GM18907 (cell line): Measurements from ENCODE around the gene PRMT7.

Experiments used
- ATAC-seq: cut with Tn5 transposase; IDR thresholded peaks from one replicate; pipeline ENCODE4 v1.9.1; 2021; ENCODE audit warnings: mild to moderate bottlenecking, moderate library complexity; ENCODE audit not compliant: unreplicated experiment

The PRMT7 gene

DNA sequence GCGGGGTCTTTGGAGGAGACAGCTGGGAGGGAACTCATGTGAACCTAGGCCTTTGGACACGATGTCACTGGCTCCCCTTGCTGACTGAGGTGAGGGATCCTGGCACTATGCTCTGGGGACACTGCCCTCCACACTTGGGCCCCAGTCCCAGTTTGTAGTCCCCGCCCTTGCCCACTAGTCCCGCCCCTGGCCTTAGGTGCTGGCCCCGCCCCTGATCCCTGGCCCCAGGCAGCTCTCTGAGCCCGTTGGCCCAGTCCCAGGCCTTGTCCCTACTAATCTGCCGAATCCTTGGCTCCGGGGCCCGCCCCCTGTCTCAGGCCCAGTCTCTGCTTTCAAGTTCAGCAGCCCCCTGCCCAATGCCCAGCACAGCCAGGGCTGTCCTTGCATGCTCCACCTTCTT lies 76.5 kb downstream of the PRMT7 start:
- ATAC-seq: no peak

GRCh38 chr16:68388124-68388523 lies 77.3 kb downstream of the PRMT7 start:
- no peak for ATAC-seq

- ATAC-seq: no peak
Measured at GRCh38 chr16:68389006-68389405, 78.2 kb downstream of the PRMT7 start.

- ATAC-seq: no peak
Measured at GRCh38 chr16:68389750-68390371, 79.0 kb downstream of the PRMT7 start.

- ATAC-seq: no peak
Measured at GRCh38 chr16:68393333-68393732, 82.5 kb downstream of the PRMT7 start.

- ATAC-seq: no peak
Measured at GRCh38 chr16:68395167-68395786, 84.5 kb downstream of the PRMT7 start.

- ATAC-seq: no peak
Measured at GRCh38 chr16:68395815-68396214, 85.0 kb downstream of the PRMT7 start.

DNA sequence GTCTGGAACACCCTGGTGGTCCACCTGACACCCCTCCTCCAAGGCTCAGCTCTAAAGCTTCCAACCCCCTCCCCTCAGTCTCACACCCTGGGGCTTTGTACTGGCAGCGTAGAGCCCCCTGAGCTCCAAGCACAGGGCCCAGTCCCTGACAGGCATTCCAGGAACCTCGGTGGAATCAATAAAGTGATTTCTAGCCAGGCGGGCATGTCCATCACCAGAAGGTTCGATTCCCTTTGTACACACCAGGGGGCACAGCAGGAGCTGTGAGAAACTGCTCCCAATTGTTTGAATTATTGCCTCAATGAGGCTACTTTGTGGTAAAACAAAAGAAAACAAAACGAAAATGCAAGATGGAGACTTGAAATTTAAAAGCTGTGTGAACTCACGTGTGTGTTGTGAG lies 85.7 kb downstream of the PRMT7 start:
- ATAC-seq: no peak

DNA sequence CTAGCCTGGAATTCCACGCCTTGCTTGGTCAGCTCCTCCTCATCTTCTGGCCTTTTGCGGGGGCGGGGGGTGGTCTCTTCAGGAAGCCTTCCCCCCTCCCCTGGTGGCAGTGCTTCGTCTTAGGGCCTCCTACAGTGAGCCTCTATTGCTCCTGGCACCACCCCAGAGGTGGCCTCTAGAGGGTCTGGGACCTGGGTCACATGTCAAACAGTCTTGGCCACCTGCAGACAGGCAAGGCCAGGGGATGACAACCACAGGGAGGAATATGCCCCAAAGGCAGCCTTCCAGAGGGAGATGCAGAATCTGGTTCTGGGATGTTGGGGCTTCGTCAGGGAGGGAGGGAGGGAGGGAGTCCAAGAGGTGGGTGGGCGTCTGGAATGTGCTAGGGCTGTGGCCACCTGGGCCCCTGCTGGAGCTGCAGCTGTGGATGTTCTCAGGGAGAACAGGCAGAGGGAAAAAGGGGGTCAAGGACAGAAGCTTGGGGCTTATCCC lies 86.9 kb downstream of the PRMT7 start:
- no peak for ATAC-seq

GRCh38 chr16:68399456-68399855 lies 88.6 kb downstream of the PRMT7 start:
- no peak for ATAC-seq

GRCh38 chr16:68400083-68400923 lies 89.5 kb downstream of the PRMT7 start:
- ATAC-seq: no peak

DNA sequence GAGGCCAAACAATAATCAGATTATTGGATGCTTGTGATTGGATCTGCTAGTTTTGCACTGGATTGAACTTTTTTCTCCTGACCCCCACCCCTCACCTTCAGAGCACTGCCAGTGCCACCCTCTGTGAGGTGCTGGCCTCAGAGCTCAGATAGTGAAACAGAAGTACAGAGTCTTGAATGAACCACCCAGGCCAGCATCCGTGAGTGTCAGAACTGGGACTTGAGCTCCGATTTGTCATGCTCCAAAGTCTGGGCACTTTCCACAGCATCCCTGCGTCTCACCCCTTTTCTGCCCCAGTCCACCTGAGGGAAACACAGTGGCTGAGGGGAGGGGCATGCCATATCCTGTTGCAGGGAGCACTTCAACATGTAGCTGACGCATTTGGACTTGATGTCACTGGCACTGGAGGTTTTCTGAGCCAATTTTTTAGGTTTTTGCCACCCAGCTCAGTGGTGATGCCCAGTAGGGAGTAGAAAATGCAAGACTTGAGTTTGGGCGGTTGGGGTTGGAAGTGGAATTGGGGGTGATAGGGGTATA lies 90.2 kb downstream of the PRMT7 start:
- ATAC-seq: no peak

DNA sequence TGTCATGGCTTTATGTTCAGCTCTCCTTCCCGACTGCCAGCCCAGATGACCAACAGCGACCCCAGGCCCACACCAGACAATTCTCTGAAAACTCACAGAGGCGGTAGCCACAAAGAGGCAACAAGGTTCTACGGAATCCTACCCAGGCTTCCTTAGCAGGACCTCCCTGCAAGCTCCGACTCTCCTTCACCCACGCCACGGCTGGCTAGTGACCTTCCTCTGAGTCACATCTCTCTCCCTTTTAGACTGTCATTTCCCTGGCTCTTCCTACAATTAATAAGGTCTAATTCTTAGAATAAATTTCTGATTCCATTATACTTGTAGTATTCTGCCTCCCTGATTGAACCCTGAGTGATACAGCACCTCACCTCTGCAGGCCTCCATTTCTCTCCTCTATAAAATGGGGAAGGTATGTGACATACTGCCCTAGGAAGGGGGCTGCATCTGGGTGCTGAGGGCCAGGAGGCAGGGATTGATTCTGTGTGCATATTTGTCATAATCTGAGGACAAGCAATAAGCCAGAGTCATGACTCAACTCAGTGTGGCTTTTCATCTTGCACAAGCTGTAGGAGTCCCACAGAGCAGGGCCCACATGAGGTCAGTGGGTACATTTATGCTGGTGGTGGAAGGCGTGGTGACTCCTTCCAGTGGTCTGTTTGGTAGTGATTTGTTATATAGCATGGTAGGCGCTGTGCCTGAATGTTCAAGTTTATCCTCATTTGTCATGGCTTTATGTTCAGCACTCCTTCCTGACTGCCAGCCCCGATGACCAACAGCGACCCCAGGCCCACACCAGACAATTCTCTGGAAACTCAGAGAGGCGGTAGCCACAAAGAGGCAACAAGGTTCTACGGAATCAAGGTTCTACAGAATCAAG lies 91.3 kb downstream of the PRMT7 start:
- no peak for ATAC-seq

DNA sequence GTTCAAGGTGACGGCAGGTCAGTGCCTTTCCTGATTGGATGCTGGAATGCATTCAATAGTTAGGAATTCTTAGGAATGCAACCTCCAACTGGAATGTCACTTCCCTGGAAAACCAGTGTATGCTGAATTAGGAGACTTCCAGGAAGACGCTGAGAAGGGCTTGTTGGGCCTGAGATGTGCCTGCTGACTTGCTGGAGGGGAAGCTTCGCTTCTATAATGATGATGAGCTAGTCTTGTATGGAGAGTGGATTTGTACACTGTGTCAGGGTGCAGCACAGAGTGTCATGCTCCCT lies 91.9 kb downstream of the PRMT7 start:
- ATAC-seq: no peak

DNA sequence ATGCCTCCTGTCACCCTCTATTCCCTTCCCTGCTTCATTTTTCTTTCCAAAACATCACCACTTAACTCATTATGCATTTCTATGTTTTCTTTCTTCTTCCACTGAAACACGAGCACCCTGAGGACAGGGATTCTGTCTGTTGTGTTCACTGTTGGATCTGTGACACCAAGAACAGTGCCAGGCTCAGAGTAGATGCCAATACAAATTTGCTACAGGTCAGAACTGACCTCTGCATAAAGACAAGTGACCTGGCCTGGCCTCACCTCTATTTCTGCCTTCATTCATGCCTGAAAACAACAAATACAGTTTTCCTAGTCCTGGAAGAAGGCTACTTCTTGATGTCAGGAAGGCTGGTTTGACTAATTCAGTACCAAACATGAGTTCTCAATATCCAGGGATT lies 92.4 kb downstream of the PRMT7 start:
- ATAC-seq: no peak

- ATAC-seq: no peak
Measured at GRCh38 chr16:68403704-68404103, 92.9 kb downstream of the PRMT7 start.

DNA sequence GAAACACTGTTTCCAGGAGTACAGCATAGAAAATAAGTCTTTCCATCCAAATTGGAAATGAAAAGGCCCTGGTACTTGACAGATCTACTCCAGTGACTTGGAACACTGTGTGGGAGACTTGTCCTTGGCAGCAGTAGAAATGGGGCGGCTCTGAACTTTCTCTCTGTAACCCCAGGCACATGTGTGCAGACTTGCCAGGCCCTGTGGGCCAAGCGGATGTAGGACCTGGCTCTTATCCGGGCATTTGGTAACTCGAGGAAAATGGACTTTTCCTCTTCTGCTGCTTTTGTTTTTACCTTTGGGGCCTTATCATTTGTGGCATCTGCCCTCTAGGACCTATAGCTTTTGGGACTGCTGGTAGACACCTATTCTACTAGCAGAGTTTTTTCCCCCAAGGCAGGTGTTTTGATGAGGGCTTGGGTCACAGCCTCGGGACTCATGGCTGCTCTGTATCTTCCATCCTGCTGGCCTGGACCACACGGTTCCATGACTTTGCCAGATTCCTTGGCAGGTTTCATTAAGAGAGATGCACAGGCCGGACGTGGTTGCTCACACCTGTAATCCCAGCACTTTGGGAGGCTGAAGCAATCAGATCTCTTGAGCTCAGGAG lies 94.0 kb downstream of the PRMT7 start:
- no peak for ATAC-seq

DNA sequence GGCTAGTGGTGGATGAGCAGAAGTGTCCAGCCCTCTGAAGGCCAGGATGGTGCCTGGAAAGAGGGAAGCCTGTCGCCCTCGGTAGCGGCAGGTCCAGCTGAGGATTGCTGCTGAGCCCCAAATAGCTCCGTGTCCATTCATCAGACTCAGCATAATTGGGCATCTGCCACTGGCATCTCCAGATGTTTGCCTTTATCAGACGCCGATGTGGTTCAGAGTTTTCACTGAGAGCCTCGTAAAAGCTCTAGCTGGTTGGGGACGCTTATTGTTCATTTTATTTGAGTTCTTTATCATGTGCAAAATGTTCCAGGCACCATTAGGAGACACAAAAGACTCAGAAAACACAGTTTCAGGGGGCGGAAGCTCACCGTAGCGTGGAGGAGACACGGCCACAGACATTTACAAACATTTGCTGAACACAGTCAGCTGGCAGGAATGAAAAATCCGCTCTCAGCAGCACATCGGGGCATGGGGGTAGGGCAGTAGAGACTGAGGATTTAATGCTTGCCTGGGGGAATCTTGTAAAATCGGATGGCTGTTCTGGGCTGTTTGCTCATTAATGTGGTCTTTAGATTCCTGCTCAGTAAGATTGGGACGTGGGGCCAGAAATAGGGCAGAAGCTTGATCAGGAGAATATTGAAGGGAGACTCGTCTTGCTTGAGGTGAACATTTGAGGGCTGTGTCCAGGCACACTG lies 95.8 kb downstream of the PRMT7 start:
- no peak for ATAC-seq
